GM12875 (cell line): Measurements from ENCODE around the gene TMEM117.
"Not testable (repeated sequence)": the region's sequence is repeated elsewhere in the genome, so short reads cannot be mapped to it uniquely, and the experiment has no call there.

Experiments used
- H3K4me3 ChIP-seq: one replicate; pipeline ENCODE4 v1.5.1; 2011; ENCODE audit warnings: low read depth, low read length, control low read depth
- TF ChIP-seq, protein P1 (sequence below): IDR thresholded peaks from 2 replicates; pipeline ENCODE4 v1.5.1; 2011; ENCODE audit warnings: low read depth, mild to moderate bottlenecking, control low read depth, inconsistent platforms, low read length, moderate library complexity, borderline replicate concordance; ENCODE audit not compliant: insufficient read depth

TMEM117 gene

DNA sequence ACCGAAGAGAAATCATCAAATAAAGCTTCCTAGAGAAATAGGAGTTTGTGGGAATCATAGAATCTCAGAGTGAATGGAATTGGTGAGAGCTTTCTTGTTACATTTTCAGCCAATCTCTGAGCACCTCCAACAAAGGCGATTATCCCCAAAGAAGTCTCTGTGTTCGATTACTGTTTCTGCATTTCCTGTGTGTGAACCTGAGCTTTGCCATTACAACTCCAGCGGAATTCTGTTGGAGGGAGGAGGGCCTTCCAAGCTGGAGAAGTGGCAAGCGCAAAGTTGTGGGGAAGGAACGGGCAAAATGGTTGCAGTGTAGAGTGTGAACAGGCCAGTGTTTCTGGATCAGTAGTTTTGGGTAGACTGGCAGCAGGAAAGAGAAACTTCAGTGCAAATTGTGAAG lies 23.1 kb downstream of the TMEM117 start:
- no peak overlapping the region for H3K4me3 ChIP-seq
- TF ChIP-seq, protein P1, sequence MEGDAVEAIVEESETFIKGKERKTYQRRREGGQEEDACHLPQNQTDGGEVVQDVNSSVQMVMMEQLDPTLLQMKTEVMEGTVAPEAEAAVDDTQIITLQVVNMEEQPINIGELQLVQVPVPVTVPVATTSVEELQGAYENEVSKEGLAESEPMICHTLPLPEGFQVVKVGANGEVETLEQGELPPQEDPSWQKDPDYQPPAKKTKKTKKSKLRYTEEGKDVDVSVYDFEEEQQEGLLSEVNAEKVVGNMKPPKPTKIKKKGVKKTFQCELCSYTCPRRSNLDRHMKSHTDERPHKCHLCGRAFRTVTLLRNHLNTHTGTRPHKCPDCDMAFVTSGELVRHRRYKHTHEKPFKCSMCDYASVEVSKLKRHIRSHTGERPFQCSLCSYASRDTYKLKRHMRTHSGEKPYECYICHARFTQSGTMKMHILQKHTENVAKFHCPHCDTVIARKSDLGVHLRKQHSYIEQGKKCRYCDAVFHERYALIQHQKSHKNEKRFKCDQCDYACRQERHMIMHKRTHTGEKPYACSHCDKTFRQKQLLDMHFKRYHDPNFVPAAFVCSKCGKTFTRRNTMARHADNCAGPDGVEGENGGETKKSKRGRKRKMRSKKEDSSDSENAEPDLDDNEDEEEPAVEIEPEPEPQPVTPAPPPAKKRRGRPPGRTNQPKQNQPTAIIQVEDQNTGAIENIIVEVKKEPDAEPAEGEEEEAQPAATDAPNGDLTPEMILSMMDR, result no peak

DNA sequence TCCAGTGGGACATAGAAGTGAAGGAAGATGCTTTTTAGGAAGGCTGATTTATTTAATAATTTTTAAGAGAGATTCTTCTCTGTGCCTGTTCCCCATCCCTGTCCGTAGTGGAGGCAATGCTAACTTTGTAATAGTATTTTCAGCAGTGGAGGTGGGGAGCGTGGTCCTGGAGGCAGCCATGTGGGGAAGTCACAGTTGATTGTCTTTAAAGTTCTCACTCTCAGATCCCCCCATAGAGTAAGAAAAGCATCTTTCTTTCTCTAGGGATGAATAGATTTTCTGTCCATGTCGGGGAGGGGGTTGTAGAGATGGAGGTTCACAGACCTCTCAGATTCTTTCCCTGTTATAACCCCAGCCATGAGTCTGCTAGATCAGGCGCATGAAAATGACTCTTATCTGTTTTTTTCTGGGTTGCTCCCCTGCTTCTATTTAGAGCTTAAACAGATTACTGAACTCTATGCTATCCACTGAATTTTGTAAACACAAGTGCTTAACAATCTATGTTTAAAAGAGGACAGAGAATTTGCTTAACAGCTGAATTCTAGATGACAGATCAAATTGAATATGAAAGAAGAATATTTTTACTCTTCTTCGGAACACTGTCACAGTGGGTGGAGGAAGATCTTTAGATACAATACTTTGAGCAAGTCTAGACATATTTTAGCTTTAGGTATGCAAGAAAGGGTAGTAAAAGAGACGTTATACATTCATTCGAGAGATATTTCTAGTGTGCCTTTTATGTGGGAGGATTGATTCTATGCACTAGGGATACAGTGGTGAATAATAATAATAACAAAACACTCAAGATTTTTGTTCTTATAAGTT lies 25.3 kb downstream of the TMEM117 start:
- TF ChIP-seq, protein P1, result no peak
- H3K4me3 ChIP-seq, result no peak overlapping the region

DNA sequence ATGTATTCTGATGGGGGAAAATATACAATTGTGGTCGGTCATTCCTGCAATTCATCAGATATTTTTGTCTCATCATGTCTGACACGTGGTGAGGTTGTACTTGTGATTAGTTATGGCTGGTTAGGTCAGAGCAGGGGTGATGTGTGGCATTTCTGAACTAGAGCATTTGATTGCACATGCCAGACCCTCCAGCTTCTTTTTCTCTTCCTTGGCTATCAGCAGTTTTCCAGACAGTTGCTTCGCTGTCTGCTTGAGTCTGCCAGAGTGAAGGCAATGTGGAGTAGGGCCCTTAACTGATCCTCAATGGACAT lies 25.9 kb downstream of the TMEM117 start:
- H3K4me3 ChIP-seq, result no peak overlapping the region
- TF ChIP-seq, protein P1, result no peak

DNA sequence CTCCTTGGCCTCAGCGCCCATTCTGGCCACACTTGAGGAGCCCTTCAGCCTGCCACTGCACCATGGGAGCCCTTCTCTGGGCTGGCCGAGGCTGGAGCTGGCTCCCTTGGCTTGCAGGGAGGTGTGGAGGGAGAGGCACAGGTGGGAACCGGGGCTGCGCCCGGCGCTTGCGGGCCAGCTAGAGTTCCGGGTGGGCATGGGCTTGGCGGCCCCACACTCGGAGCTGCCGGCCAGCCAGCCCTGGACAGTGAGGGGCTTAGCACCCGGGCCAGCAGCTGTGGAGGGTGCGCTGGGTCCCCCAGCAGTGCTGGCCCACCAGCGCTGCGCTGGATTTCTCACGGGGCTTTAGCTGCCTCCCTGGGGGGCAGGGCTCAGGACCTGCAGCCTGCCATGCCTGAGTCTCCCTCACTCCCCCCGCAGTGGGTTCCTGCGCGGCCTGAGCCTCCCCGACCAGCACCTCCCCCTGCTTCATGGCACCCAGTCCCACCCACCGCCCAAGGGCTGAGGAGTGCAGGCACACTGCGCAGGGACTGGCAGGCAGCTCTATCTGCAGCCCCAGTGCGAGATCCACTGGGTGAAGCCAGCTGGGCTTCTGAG lies 28.0 kb downstream of the TMEM117 start:
- no peak overlapping the region for H3K4me3 ChIP-seq
- TF ChIP-seq, protein P1, result no peak

DNA sequence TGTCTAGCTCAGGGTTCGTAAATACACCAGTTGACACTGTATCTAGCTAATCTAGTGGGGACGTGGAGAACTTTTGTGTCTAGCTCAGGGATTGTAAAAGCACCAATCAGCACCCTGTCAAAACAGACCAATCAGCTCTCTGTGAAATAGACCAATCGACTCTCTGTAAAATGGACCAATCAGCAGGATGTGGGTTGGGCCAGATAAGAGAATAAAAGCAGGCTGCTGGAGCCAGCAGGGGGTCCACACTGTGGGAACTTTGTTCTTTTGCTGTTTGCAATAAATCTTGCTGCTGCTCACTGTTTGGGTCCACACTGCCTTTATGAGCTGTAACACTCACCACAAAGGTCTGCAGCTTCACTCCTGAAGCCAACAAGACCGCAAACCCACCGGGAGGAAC lies 28.7 kb downstream of the TMEM117 start:
- H3K4me3 ChIP-seq, result not testable (repeated sequence)

DNA sequence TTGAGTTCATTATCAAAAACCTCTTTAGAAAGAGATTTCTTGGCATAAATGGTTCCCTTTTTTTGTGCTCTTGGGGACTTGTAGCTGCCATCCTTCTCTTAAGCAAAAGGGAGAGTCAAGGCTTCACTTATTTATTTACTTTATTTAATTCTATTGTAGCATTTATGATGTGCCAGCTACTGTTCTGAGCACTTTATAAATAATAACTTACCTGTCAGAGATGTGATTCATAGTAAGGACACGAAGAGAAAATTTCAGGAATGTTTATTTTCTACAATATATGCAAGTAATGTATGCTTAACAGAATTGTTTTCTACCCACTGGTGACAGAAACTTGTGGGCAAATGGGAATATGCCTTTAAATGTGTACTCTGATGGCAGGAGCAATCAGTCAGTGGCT lies 33.3 kb downstream of the TMEM117 start:
- no peak overlapping the region for H3K4me3 ChIP-seq
- TF ChIP-seq, protein P1, result no peak

DNA sequence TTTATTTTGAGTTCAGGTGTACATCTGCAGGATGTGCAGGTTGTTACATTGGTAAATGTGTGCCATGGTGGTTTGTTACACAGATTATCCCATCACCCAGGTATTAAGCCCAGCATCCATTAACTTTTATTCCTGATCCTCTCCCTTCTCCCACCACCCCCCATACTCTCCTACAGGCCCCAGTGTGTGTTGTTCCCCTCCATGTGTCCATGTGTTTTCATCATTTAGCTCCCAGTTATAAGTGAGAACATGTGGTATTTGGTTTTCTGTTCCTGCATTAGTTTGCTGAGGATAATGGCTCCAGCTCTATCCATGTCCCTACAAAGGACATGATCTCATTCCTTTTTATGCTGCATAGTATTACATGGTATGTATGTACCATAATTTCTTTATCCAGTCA lies 33.9 kb downstream of the TMEM117 start:
- not testable (repeated sequence) for H3K4me3 ChIP-seq

DNA sequence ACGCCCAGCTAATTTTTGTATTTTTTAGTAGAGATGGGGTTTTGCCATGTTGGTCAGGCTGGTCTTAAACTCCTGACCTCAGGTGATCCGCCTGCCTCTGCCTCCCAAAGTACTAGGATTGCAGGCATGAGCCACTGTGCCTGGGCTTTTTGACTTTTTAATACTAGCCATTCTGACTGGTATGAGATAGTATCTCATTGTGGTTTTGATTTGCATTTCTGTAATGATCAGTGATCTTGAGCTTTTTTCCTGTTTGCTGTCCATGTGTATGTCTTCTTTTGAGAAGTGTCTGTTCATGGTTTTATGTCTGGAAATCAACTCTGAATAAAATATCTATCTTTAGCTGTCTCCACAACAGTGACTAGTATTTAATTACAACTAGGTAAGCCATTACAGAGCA lies 35.4 kb downstream of the TMEM117 start:
- H3K4me3 ChIP-seq, result not testable (repeated sequence)

DNA sequence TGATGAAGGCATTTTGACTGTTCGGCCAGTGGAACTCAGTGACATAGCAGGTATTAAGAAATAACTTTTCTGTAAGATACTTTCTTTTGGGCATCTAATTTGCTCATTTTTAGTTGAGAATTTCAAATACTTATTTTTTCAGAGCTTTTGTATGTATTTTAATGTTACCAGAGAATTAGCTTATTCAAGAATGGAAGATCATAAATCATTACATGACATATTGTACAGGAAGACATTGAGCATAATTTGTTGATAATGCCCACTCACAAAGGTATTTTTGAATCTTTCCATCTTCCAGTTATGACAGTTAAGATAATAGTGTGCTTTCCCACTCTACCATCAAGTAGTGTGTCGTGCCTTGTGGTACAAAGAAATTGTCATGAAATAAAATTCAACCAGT lies 36.5 kb downstream of the TMEM117 start:
- TF ChIP-seq, protein P1, result no peak
- H3K4me3 ChIP-seq, result no peak overlapping the region
